RPMI8226 (cell line): ENCODE data around the gene MED13L.

Source experiments
- DNase-seq: peaks from one replicate; pipeline ENCODE4 v3.0.0-alpha.2; 2015

MED13L gene

GRCh38 chr12:116207274-116207673 is 70.2 kb downstream of the MED13L start:
- DNase-seq, result no peak

DNA sequence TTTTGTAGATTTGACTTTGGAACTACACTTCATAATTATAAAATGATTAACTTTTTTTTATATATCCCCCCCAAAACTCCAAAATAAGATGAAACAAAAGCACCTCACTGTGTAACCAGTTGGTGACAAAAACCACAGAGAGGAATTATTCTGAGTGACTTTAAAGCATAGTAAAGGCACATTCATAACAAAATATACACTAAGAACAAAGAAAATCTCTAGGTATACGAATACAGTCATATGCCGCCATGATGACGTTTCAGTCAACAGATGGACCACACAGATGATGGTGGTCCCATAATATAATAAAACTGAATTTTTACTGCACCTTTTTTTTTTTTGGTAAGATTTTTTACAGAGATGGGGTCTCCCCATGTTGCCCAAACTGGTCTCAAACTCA is 70.7 kb downstream of the MED13L start:
- DNase-seq, result no peak

- DNase-seq, result no peak
These were observed 72.7 kb downstream of the MED13L start for GRCh38 chr12:116204785-116205184.

DNA sequence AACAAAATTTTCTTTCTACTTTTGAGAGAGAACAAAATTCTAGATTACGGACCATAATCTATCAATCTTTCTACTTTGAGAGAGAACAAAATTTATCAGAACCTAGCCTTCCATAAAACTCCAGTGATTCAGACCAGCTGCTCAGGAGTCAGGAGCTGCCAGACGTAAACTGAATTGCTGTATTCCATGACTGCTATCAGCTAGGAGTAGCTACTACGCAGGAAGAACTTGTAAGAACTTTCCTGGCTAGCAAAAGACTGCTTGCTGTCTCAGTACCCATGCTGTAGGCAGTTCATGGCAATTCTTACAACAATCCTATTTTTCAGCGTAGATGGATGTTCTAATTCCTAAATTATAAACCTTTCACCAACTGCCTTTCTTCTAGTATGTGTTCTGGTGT is 73.3 kb downstream of the MED13L start:
- no peak for DNase-seq

GRCh38 chr12:116202940-116203339 is 74.6 kb downstream of the MED13L start:
- no peak for DNase-seq

DNA sequence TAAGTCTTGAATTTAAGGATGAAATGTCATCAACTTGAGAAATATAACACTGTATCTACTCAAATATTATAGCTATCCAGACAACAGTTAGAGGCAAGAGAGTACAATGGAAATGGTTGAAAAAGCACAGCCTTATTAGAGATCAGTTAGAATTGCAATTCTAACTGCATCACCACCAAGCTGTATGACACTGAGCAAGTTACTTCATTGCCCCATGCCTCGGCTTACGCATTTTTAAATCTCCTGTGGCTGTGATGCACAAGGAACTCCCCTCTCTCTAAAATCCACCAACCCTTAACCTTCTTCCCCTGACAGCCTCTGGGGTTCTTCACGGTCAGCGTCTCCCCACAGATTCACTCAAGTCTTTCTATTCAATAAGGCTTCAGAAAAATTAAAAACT is 75.1 kb downstream of the MED13L start:
- DNase-seq, result no peak

GRCh38 chr12:116201908-116202307 is 75.6 kb downstream of the MED13L start:
- DNase-seq, result no peak

- no peak for DNase-seq
These were observed 76.1 kb downstream of the MED13L start for GRCh38 chr12:116201359-116201758.

DNA sequence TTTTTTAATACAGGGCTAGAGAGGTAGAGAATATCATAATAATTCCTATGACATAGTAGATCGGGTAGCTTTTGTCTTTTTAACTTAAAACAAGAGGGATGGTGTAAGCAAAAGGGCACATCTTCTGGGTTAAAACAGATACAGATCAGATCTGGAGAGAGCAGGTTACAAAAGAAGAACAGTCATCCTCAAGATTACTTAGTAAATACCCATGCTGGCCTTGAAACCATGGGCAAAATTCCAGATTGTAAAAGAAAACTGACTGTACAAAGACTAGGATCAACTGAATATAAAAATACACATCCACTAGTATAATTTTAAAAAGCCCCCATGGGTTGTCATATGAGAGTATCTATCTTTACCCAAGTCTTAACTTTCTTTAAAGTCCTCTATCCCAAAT is 76.7 kb downstream of the MED13L start:
- no peak for DNase-seq

DNA sequence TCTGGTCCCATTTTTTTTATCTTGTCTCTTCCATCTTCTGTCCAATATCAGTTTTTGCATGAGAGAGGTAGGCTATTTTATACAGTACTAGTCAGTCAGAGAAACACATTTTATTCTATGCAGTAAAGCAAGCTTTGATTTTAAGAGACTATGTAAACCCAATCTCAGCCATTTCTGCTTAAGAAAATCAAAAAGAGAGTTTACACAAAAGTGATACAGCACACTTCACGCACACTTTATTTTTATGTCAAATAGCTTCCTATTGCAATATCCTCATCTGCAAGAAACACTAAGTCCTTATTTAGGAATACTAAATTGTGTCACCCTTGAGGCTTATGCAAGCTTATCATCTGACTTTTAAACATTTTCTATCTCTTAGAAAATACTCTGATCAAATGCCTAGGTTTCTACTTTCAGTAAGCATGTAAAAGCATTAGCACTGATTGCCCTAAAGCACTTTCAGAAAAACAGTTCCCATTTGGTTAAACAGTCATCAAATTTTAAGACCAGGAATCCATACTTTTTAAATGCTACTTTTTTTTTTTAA is 78.3 kb downstream of the MED13L start:
- no peak for DNase-seq

GRCh38 chr12:116196752-116197718 is 80.5 kb downstream of the MED13L start:
- peak; percentile 5 for DNase-seq

- DNase-seq, result no peak
These were observed 81.3 kb downstream of the MED13L start for GRCh38 chr12:116196226-116196625.

DNA sequence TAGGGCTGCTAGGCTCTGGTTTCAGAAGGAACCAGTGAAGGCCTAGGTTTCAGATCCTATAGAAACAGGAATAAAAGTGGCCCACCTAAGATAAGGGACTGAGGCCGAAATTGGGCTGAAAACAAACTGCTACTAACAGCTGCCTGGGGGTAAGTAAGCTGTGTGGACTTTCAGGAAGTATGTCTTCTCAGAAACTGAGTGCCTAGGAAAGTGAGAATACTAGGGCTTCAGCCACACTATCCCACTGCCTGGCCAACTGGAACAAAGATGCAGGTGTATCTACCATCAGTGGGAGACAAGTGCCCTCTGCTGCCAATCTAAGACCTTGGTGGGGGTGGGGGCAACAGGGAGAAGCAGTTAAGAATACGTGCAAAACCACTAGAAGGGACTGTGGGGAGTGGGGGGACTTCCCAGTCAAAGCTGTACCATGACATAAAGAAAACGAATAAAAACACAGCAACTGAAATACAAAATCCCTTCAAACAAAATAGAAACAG is 82.5 kb downstream of the MED13L start:
- DNase-seq, result peak; percentile 53

DNA sequence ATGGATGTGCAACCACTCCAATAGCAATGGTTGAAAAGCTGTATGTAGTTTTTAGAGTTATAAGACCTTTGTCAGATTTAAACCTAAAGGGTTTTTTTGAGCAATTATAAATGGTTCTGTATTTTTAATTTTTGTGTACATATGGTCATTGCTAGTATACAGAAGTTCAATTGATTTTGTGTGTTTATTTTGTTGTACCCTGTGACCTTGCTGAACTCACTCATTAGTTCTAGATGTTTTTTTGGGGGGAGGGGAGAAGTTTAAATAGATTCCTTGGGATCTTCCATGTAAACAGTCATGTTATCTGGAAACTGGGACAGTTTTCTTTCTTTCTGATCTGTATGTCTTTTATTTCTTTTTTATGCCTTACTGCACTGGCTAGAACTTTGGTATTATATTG is 87.8 kb downstream of the MED13L start:
- no peak for DNase-seq

GRCh38 chr12:116188581-116188980 is 88.9 kb downstream of the MED13L start:
- DNase-seq, result no peak

- DNase-seq, result no peak
These were observed 90.4 kb downstream of the MED13L start for GRCh38 chr12:116187151-116187511.

DNA sequence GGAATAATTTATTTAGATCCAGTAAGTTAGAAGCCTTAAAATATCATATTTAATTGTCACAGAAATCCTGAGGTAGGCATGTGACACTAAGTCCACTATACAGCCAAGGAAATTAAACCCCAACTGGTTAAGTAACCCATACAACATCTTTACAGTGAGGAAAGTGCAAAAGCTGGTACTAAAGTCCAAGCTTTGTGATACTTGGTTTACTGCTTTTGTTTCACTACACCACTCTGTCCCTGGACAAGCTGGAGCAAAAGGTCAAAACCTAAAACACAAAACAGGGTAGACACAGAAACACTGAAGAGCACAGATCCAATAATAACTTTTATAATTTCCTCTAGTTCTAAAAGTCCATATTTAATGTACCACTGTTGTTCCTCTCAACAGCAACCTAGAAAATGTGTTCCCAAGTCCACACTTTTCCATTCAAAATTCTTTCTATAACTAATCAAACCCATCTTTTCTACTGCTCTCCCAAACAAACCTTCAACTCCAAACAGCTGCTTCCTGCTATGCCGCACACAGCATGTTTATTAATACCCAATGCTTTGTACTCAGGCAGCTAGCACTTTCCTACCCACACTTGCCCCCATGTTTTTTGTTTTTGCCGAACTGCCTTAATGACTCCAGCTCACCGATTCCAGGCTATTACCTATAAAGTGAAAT is 90.9 kb downstream of the MED13L start:
- no peak for DNase-seq

DNA sequence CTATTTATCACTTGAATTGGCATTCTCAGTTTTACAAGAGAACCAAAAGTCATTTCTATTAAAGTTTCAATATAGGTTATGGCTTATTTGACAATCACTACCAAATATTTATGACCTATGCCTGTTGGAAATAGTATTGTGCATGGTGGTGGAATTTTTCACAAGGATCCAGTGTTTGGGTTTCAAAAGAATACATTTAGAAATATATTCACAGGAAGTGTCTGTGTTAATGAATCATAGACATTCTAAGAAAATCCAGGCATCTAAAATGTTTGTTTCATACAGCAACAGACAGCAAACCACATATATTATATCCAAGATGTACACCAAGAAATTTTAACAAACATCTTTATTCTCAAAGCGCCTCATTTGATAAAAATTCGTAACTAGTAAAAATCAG is 92.7 kb downstream of the MED13L start:
- no peak for DNase-seq

GRCh38 chr12:116183741-116184141 is 93.8 kb downstream of the MED13L start:
- no peak for DNase-seq

GRCh38 chr12:116182359-116183063 is 95.0 kb downstream of the MED13L start:
- no peak for DNase-seq

DNA sequence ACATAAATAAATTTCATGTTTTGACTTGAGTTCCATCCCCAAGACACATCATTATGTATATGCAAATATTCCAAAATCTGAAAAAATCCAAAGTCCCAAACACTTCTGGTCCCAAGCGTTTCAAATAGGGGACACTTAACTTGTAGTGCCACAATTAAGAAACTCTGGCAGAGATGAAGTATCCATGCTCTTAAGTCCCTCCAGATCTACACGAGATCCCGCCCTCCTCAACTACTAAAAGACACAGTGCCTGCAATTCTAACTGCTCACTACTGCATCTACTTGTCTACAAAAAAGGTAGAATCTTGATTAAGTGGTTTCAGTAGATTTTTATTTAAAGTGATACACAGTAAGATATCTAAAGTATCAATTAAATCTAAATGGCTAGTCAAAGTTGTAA is 97.0 kb downstream of the MED13L start:
- DNase-seq, result no peak

GRCh38 chr12:116179384-116179783 is 98.1 kb downstream of the MED13L start:
- DNase-seq, result no peak

GRCh38 chr12:116177017-116177416 is 100.5 kb downstream of the MED13L start:
- DNase-seq, result no peak
